Kidney epithelial cell (primary cell): Measurements from ENCODE around the gene KIF26B. TPM values are rescaled to one million over a fixed set of nuclear protein-coding genes. Genes with fewer than 3 reads are reported as not detected.

ENCODE experiments used
- DNase-seq: peaks from one replicate; pipeline ENCODE4 v3.0.0-alpha.2; 2010; ENCODE audit warnings: low read depth
- H3K27me3 ChIP-seq: 2 replicates; pipeline ENCODE4 v1.6.0; 2011; ENCODE audit warnings: low read length; ENCODE audit not compliant: control insufficient read depth, insufficient read depth
- H3K36me3 ChIP-seq: 2 replicates; pipeline ENCODE4 v1.5.1; 2011; ENCODE audit warnings: low read length; ENCODE audit not compliant: control insufficient read depth, insufficient read depth
- H3K4me3 ChIP-seq: 2 replicates; pipeline ENCODE4 v1.5.1; 2011; ENCODE audit warnings: low read depth, mild to moderate bottlenecking, control low read depth, low read length
- total RNA-seq: library from RNA; depleted of rRNA; stranded (reverse); fragments of >200 nt; gene quantifications from 2 replicates; pipeline ENCODE4 v1.2.3, GENCODE V29; 2015
- TF ChIP-seq, protein P1 (sequence below): IDR thresholded peaks from 2 replicates; pipeline ENCODE4 v1.5.1; 2011; ENCODE audit warnings: mild to moderate bottlenecking, moderate library complexity, low read length, control low read depth, inconsistent platforms; ENCODE audit not compliant: insufficient read depth, poor library complexity, severe bottlenecking

The KIF26B gene
- total RNA-seq, 1 donor from 2014 or later = 14.6 TPM

GRCh38 chr1:245560316-245560859 lies 405.6 kb downstream of the KIF26B start:
- no peaks in the 10 kb centered on the region for H3K36me3 ChIP-seq
- DNase-seq = no peak
- no peaks in the 10 kb centered on the region for H3K27me3 ChIP-seq
- TF ChIP-seq, protein P1, sequence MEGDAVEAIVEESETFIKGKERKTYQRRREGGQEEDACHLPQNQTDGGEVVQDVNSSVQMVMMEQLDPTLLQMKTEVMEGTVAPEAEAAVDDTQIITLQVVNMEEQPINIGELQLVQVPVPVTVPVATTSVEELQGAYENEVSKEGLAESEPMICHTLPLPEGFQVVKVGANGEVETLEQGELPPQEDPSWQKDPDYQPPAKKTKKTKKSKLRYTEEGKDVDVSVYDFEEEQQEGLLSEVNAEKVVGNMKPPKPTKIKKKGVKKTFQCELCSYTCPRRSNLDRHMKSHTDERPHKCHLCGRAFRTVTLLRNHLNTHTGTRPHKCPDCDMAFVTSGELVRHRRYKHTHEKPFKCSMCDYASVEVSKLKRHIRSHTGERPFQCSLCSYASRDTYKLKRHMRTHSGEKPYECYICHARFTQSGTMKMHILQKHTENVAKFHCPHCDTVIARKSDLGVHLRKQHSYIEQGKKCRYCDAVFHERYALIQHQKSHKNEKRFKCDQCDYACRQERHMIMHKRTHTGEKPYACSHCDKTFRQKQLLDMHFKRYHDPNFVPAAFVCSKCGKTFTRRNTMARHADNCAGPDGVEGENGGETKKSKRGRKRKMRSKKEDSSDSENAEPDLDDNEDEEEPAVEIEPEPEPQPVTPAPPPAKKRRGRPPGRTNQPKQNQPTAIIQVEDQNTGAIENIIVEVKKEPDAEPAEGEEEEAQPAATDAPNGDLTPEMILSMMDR = no peak
- no peak overlapping the region for H3K4me3 ChIP-seq

- Histone ChIP-seq H3K4me3 (no peak overlapping the region), H3K36me3 (no peaks in the 10 kb centered on the region), H3K27me3 (no peaks in the 10 kb centered on the region)
- no peak for DNase-seq
- TF ChIP-seq, protein P1 = no peak
These were observed 407.0 kb downstream of the KIF26B start for GRCh38 chr1:245561665-245562234.

- Histone ChIP-seq H3K4me3 (no peak overlapping the region), H3K27me3 (no peaks in the 10 kb centered on the region), H3K36me3 (no peaks in the 10 kb centered on the region)
- no peak for DNase-seq
- TF ChIP-seq, protein P1 = no peak
These were observed 411.3 kb downstream of the KIF26B start for GRCh38 chr1:245566134-245566533.

GRCh38 chr1:245566952-245567351 lies 412.2 kb downstream of the KIF26B start:
- DNase-seq = no peak
- no peaks in the 10 kb centered on the region for H3K27me3 ChIP-seq
- no peaks in the 10 kb centered on the region for H3K36me3 ChIP-seq
- no peak overlapping the region for H3K4me3 ChIP-seq
- TF ChIP-seq, protein P1 = no peak

- no peak for DNase-seq
- TF ChIP-seq, protein P1 = no peak
- H3K36me3 ChIP-seq = no peaks in the 10 kb centered on the region
- no peak overlapping the region for H3K4me3 ChIP-seq
- H3K27me3 ChIP-seq = no peaks in the 10 kb centered on the region
These were observed 417.1 kb downstream of the KIF26B start for GRCh38 chr1:245571815-245572294.

DNA sequence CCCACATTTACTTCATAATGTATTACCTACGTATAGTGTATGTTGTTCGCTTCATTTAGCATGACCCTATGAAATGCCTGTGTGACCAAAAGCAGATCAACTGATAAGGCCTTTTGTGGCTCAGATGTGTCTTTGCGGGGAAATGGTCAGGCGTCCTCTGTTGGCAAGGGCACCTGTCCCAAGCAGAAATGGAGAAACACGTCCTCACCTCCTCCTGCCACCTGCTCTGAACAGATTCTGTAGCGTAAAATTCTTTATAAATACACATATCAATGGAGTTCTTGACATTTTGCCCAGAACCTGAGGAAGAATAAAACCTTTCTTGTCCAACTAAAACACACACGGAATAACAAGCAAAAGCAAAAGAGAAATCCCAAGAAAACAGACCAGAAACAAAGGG lies 417.9 kb downstream of the KIF26B start:
- TF ChIP-seq, protein P1 = no peak
- Histone ChIP-seq H3K36me3 (no peaks in the 10 kb centered on the region), H3K27me3 (no peaks in the 10 kb centered on the region), H3K4me3 (no peak overlapping the region)
- no peak for DNase-seq
